WERI-Rb-1 (cell line): Measurements from ENCODE around the gene SETD7.

ENCODE experiments used
- DNase-seq: peaks from one replicate; pipeline ENCODE4 v3.0.0-alpha.2; 2020
- H3K27ac ChIP-seq: fragments of 250-450 bp; sonication (Bioruptor Pico); 2 replicates; pipeline ENCODE4 v1.5.1; 2020; ENCODE audit warnings: mild to moderate bottlenecking, moderate library complexity
- H3K27me3 ChIP-seq: fragments of 250-450 bp; sonication (Bioruptor Pico); 2 replicates; pipeline ENCODE4 v1.5.1; 2021; ENCODE audit warnings: mild to moderate bottlenecking, low read depth, moderate library complexity; ENCODE audit not compliant: insufficient read depth, severe bottlenecking
- H3K36me3 ChIP-seq: fragments of 250-450 bp; sonication (Bioruptor Pico); 2 replicates; pipeline ENCODE4 v1.5.1; 2020; ENCODE audit warnings: mild to moderate bottlenecking, moderate library complexity
- H3K4me3 ChIP-seq: 2 replicates; pipeline ENCODE4 v1.5.1; 2011; ENCODE audit warnings: low read depth, mild to moderate bottlenecking, control low read depth, low read length
- H3K9me3 ChIP-seq: fragments of 250-450 bp; sonication (Bioruptor Pico); 2 replicates; pipeline ENCODE4 v1.5.1; 2021; ENCODE audit warnings: mild to moderate bottlenecking, moderate library complexity; ENCODE audit not compliant: severe bottlenecking
- CTCF ChIP-seq: IDR thresholded peaks from 2 replicates; pipeline ENCODE4 v1.5.1; 2011; ENCODE audit warnings: low read depth, mild to moderate bottlenecking, control low read depth, inconsistent platforms, low read length

SETD7 gene

GRCh38 chr4:139567159-139567870 is 11.3 kb upstream of the SETD7 start:
- H3K4me3 ChIP-seq: no peak overlapping the region
- H3K27ac ChIP-seq: no peak overlapping the region
- H3K9me3 ChIP-seq: no peaks in the 10 kb centered on the region
- H3K27me3 ChIP-seq: no peaks in the 10 kb centered on the region
- no peaks in the 10 kb centered on the region for H3K36me3 ChIP-seq
- TF ChIP-seq CTCF: no peak
- DNase-seq: no peak

- no peak overlapping the region for H3K4me3 ChIP-seq
- H3K27ac ChIP-seq: no peak overlapping the region
- H3K27me3 ChIP-seq: no peaks in the 10 kb centered on the region
- DNase-seq: no peak
- no peaks in the 10 kb centered on the region for H3K9me3 ChIP-seq
- no peaks in the 10 kb centered on the region for H3K36me3 ChIP-seq
- peak; percentile 63 for TF ChIP-seq CTCF
These were observed 8.5 kb upstream of the SETD7 start for GRCh38 chr4:139564502-139564901.

- no peak overlapping the region for H3K4me3 ChIP-seq
- H3K27ac ChIP-seq: no peak overlapping the region
- no peaks in the 10 kb centered on the region for H3K9me3 ChIP-seq
- TF ChIP-seq CTCF: no peak
- H3K36me3 ChIP-seq: no peaks in the 10 kb centered on the region
- no peak for DNase-seq
- peaks cover under 1% of the 10 kb centered on the region for H3K27me3 ChIP-seq
These were observed 7.5 kb upstream of the SETD7 start for GRCh38 chr4:139563515-139563914.

GRCh38 chr4:139562839-139563238 is 6.8 kb upstream of the SETD7 start:
- no peaks in the 10 kb centered on the region for H3K36me3 ChIP-seq
- no peak overlapping the region for H3K27ac ChIP-seq
- H3K27me3 ChIP-seq: peaks cover 5% of the 10 kb centered on the region
- H3K9me3 ChIP-seq: no peaks in the 10 kb centered on the region
- no peak overlapping the region for H3K4me3 ChIP-seq
- no peak for TF ChIP-seq CTCF
- no peak for DNase-seq

GRCh38 chr4:139562067-139562684 is 6.2 kb upstream of the SETD7 start:
- Histone ChIP-seq H3K4me3 (no peak overlapping the region), H3K27ac (no peak overlapping the region), H3K9me3 (no peaks in the 10 kb centered on the region), H3K36me3 (no peaks in the 10 kb centered on the region), H3K27me3 (peaks cover 9% of the 10 kb centered on the region)
- DNase-seq: no peak
- no peak for TF ChIP-seq CTCF
